HG02885 (cell line): Measurements from ENCODE around the gene LPP.
"Not testable (repeated sequence)": the region's sequence is repeated elsewhere in the genome, so short reads cannot be mapped to it uniquely, and the experiment has no call there.

Experiments used
- ATAC-seq: cut with Tn5 transposase; IDR thresholded peaks from one replicate; pipeline ENCODE4 v1.9.1; 2021; ENCODE audit warnings: mild to moderate bottlenecking; ENCODE audit not compliant: unreplicated experiment, poor library complexity

Gene LPP

DNA sequence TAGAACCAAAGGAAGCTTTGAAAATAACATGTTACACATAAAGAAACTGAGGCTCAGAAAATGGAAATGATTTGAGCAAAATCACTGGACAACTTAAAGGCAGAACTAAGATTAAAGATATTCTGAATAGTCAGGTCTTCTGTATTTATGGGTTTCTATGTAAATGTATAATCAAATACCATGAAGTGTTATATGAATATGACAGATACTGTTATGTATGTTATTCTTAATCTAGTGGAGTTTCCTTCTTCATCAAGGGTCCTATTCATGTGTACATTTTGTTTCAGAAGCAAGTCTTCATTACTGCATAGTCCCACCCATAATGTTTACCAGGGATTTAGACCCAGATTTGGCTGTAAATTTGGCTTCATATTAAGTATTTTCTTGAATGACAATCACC lies 547.0 kb downstream of the LPP start:
- no peak for ATAC-seq

- ATAC-seq, result no peak
Observed at GRCh38 chr3:188701485-188701969, 547.6 kb downstream of the LPP start.

GRCh38 chr3:188702028-188702427 lies 548.1 kb downstream of the LPP start:
- ATAC-seq, result not testable (repeated sequence)

DNA sequence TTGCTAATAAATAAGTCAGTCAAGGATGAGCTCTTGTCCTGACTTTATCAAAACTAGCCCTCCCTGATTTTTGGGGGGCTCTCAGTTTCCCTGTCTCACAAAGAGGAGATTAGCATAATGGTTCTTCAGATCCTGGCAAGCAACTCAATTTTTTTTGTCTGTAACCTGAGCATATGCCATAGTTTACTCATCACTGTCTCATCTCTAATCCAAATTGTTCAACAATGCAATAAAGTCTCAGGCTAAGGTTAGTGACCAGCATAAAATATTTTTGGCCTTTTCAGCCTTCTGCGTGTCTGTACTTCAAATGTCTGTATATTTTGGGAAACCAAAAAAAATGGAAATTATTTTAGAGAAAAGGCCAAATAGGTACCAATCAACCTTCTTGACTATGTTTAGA lies 552.2 kb downstream of the LPP start:
- ATAC-seq, result no peak

DNA sequence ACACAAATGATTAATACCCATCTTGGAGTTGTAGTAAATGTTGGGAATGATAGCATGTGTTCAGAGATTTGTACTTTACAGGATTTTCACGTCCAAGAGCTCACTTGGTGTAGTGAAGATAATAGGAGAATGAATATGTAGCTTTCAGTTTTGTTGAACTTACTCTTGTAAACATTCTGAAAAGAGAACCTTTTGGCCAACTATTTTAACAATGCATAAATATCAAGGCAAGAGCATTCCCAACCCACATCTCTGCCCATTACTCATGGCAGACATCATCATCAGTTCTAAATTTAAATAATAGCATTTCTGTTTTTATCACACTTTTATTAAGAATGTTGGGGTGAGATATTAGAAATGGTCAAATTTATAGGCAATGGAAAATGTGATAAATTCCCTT lies 552.6 kb downstream of the LPP start:
- no peak for ATAC-seq

GRCh38 chr3:188707381-188708288 lies 553.7 kb downstream of the LPP start:
- ATAC-seq, result no peak

DNA sequence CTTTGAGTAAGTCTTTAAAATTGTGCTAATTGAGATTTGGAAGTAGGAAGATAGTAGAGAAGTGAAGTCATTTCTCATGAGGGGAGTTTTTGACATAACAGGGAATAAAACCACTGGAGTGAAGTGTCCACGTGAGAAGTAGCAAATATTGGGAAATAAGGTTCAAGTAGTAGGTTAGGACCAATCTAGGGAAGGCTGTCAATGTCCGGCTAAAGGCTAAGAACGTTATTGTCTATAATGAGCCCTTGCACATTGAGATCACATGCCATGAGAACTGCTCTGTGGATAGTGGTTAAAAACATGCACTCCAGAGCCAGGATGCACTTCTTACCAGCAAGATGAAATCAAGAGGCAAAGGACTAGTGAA lies 557.9 kb downstream of the LPP start:
- no peak for ATAC-seq

DNA sequence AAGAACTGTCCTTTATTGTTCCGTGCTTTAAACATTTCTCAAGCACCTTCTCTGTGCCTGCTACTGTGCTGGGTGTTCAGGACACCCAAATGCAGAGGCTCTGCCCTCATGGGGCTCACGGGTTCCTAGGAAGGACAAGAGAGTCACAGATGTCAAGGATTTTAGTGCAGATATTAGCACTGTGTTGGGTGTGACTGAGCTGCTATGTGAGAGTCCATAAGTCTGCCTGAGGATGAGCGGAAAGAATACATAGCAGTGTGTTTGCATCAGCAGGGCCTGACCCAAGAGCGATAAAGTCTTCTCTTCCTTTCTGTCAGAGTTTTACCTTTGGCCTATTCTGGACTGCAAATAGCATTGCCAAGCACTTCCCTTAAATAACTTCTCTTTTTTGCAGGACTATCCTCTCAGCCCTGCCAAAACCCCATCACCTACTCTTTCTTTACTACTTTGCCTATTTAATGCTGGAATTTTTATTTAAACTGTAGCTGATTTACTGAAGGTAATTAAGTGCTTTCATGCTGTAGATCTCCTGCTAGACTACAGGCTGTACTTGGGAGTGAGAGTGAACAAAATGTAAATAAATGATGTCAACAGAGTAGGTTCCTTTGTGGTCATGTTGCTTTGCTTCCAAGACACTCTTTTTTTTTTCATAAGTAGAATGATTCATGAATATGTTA lies 558.4 kb downstream of the LPP start:
- no peak for ATAC-seq

GRCh38 chr3:188712991-188713390 lies 559.0 kb downstream of the LPP start:
- ATAC-seq, result no peak

DNA sequence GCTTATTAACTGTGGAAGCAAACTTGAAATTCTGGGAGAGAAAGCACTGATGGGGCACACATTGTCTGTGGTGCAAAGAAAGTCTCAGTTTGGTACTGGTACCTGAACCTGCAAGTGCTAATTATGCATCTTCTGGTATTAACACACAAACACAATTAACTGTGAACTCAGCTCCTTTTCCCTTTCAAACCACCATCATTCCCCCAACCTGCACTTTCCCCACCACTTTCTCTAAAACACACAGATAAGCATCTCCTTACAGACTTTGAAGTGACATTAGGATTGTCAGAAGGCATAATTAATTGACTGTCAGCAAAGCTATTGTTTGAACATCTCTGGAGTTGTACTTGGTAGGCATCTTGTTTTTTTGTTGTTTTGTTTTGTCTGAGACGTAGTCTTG lies 565.6 kb downstream of the LPP start:
- no peak for ATAC-seq

DNA sequence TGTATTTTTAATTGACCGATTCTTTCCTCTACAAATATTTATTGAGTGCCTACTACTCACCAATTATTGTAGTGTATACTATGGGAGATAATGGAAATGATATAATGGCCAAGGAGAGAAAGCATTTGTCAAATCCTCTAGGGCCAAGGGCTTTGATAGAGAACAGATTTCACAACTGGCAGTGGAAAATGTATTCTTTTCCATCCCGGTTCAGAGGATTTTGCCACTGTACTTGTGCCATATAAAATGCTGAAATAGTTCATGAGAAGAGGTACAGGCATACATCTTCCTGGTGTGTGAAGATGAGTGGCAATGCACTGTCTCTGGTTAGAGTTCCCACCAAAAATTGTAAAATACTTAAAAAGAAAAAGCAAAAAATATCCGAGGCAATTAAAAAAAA lies 566.3 kb downstream of the LPP start:
- ATAC-seq, result no peak

DNA sequence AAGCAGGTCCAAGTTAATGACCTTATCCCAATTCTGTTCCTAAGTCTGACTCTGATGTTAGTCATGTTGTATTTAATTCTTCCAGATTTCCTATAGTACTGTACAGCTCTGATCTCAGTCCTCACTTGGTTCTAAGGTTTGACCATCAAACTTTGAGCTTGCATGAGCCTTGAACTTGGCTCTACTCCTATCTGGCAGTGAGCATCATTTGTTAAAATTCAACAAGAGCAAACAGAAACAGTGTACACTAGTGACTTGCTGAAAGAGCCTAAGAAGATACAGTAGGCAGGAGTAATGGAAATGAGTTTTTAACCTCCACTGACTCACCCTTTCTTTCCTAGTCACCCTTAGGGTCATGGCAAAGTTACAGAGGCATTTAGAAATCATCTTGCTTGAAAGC lies 566.7 kb downstream of the LPP start:
- no peak for ATAC-seq

GRCh38 chr3:188721312-188721711 lies 567.4 kb downstream of the LPP start:
- ATAC-seq, result no peak

GRCh38 chr3:188721990-188722389 lies 568.0 kb downstream of the LPP start:
- ATAC-seq, result no peak

- ATAC-seq, result no peak
Observed at GRCh38 chr3:188722963-188723362, 569.0 kb downstream of the LPP start.

DNA sequence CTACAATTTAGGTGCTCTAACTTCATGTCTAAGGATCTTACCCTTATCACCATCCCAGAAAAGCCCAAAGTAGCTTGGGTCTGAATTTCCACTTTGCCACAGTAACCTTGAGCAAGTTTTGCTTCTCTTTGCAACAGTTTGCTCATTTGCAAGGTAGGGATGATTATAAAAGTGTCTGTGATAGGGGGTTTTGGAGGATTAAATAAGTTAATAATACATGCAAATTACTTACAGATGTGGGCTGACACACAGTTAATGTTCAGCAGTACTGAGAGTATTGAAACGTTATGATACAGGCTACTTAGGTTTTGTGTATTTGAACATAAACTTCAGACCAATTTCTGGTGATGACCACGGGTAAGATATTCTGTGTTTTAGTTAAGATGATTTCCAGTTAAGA lies 573.1 kb downstream of the LPP start:
- no peak for ATAC-seq

GRCh38 chr3:188728371-188728896 lies 574.5 kb downstream of the LPP start:
- no peak for ATAC-seq

- ATAC-seq, result no peak
Observed at GRCh38 chr3:188729422-188729821, 575.5 kb downstream of the LPP start.

DNA sequence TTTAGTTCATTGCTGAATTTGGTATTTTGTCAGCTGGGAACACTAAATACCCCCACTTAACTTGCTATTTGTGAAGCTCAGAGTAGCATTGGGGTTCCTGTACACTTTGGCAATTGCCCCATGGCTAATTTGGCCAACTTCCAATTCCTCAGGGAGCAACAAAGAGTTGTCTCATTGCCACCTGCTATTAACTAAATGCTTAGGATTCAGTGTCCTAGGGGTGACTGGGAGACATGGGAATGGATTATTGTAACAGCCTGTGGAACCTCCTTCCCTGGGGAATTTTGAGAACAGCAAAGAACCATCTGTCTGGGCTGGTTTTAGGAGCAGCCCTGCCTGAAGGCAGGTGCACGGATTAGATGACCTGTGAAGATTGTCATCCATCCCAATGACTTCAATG lies 580.4 kb downstream of the LPP start:
- no peak for ATAC-seq

- no peak for ATAC-seq
Observed at GRCh38 chr3:188739511-188739910, 585.6 kb downstream of the LPP start.

DNA sequence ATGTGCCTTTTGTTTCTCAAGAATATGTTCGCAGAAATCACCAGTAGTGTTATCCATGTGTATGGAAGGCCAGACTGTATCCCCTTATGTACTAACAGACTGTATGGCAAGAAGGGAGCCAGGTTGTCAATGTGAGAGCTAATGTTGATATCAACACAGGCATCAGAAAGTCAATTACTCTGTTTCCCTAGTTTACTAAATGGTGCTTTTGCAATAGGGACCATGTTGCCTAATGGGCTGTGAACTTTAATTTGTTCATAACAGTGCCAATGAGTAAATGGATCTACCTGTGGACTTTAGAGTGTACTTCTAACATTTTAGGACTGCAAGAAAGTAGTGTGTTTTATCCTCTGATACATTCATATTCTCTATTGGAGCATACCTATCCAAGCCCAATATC lies 586.1 kb downstream of the LPP start:
- no peak for ATAC-seq
